Lung (tissue), 12 donors: ENCODE measurements around the gene BMP2K. TPM values are rescaled to one million over a fixed set of nuclear protein-coding genes. Genes with fewer than 3 reads are reported as not detected.

Source experiments
- ATAC-seq: fragments of 200-7000 bp; cut with Tn5 transposase; one replicate; pipeline ENCODE4 v1.9.1; 2020; ENCODE audit warnings: moderate number of reproducible peaks; ENCODE audit not compliant: insufficient read depth, low FRiP score
- DNase-seq, 3 donors: peaks; one replicate each; pipeline ENCODE4 v3.0.0-alpha.2; 2013 to 2017
- H3K27ac ChIP-seq, 2 donors: one replicate each; pipeline ENCODE4 v1.5.1; 2013; ENCODE audit warnings: mild to moderate bottlenecking in 2 of 2, moderate library complexity in 2 of 2, control low read depth in 1 of 2, inconsistent platforms in 1 of 2, low read depth in 1 of 2, low read length in 1 of 2
- H3K27me3 ChIP-seq, 3 donors: one replicate each; pipeline ENCODE4 v1.5.1; 2013; ENCODE audit warnings: low read length in 2 of 3; ENCODE audit not compliant: control insufficient read depth in 3 of 3, insufficient read depth in 3 of 3
- H3K36me3 ChIP-seq, 4 donors: one replicate each; pipeline ENCODE4 v1.5.1; 2013; ENCODE audit warnings: low read length in 4 of 4, mild to moderate bottlenecking in 1 of 4, moderate library complexity in 1 of 4; ENCODE audit not compliant: control insufficient read depth in 4 of 4, insufficient read depth in 4 of 4
- H3K4me1 ChIP-seq, 5 donors: one replicate each; pipeline ENCODE4 v1.5.1; 2013; ENCODE audit warnings: low read length in 5 of 5, mild to moderate bottlenecking in 2 of 5, moderate library complexity in 1 of 5; ENCODE audit not compliant: control insufficient read depth in 5 of 5, insufficient read depth in 5 of 5
- H3K4me3 ChIP-seq: one replicate; pipeline ENCODE4 v1.5.1; 2013; ENCODE audit warnings: mild to moderate bottlenecking, control low read depth, moderate library complexity
- H3K9ac ChIP-seq, 2 donors: one replicate each; pipeline ENCODE4 v1.5.1; 2013; ENCODE audit warnings: low read length in 2 of 2, control low read depth in 1 of 2; ENCODE audit not compliant: insufficient read depth in 1 of 2
- H3K9me3 ChIP-seq, 4 donors: one replicate each; pipeline ENCODE4 v1.5.1; 2013; ENCODE audit warnings: low read length in 3 of 4, mild to moderate bottlenecking in 1 of 4, moderate library complexity in 1 of 4; ENCODE audit not compliant: control insufficient read depth in 4 of 4, insufficient read depth in 3 of 4
- WGBS, 2 donors: extraction: QIAGEN DNeasy Blood & Tissue Kit; methylation state at CpG; one replicate each; pipeline ENCODE4 v1.1.7; 2013; 5-methylcytosine and 5-hydroxymethylcytosine counted together
- polyA plus RNA-seq, 2 donors: library from polyadenylated mRNA; stranded (reverse); fragments of 200-250 nt; gene quantifications; one replicate each; pipeline ENCODE4 v1.2.1, GENCODE V29; 2013
- total RNA-seq, 2 donors: library from RNA; depleted of rRNA in 1 of 2; stranded (reverse); fragments of >200 nt in 1 of 2; gene quantifications; one replicate each; pipeline ENCODE4 v1.2.1, GENCODE V29; 2014 to 2021
- TF ChIP-seq, protein P1 (sequence below): IDR thresholded peaks from 2 replicates; pipeline ENCODE4 v1.5.1; 2012; ENCODE audit warnings: mild to moderate bottlenecking; ENCODE audit errors: control extremely low read depth, extremely low read depth
- donor health status: control.
- donor health status: control.
- donor health status: Bipolar disorder and iron deficiency.
- donor health status: healthy.
- donor health status: DM: yes; HTN: yes; CAD: no.

The BMP2K gene
- total and polyA plus RNA-seq, 4 donors: 10.0 to 89.7 (median 26.0) TPM

GRCh38 chr4:78742300-78742699, 33.9 kb upstream of the BMP2K start:
- Histone ChIP-seq H3K27me3 (no peaks in the 10 kb centered on the region), H3K4me3 (no peak overlapping the region), H3K9ac (no peak overlapping the region), H3K27ac (no peak overlapping the region), H3K9me3 (no peaks in the 10 kb centered on the region), H3K36me3 (no peaks in the 10 kb centered on the region), H3K4me1 (no peaks in the 10 kb centered on the region)
- 96 to 97% methylated on average over 2 of the region's 2 CpGs for WGBS, 2 donors
- no peak for DNase-seq
- ATAC-seq: no peak
- TF ChIP-seq, protein P1, sequence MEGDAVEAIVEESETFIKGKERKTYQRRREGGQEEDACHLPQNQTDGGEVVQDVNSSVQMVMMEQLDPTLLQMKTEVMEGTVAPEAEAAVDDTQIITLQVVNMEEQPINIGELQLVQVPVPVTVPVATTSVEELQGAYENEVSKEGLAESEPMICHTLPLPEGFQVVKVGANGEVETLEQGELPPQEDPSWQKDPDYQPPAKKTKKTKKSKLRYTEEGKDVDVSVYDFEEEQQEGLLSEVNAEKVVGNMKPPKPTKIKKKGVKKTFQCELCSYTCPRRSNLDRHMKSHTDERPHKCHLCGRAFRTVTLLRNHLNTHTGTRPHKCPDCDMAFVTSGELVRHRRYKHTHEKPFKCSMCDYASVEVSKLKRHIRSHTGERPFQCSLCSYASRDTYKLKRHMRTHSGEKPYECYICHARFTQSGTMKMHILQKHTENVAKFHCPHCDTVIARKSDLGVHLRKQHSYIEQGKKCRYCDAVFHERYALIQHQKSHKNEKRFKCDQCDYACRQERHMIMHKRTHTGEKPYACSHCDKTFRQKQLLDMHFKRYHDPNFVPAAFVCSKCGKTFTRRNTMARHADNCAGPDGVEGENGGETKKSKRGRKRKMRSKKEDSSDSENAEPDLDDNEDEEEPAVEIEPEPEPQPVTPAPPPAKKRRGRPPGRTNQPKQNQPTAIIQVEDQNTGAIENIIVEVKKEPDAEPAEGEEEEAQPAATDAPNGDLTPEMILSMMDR: no peak

- WGBS, 2 donors: 85 to 89% methylated on average over 3 of the region's 3 CpGs
- TF ChIP-seq, protein P1: no peak
These were observed 28.7 kb upstream of the BMP2K start for GRCh38 chr4:78747475-78747922.

DNA sequence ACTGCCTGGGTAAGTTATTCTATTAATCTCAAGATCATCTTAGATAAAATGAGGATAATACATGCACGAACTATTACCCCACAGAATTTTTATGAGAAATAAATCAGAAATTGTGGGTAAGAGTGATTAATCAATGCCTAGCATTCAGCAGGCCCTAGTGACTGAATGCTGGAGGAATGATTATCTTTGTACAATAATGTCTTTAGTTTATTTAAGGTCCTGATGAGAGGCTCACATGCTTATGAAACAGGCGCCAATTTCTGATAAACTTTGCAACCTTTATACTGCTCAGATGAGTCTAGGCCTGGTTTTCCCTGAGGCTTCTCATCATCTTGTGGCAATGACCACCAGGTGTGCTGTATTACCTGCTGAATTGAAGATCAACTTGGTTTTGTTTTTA, 27.8 kb upstream of the BMP2K start:
- H3K36me3 ChIP-seq: no peaks in the 10 kb centered on the region
- H3K27ac ChIP-seq: no peak overlapping the region
- no peaks in the 10 kb centered on the region for H3K9me3 ChIP-seq
- peaks cover 0 to 4% (median 0%) of the 10 kb centered on the region in 5 donors for H3K4me1 ChIP-seq
- no peak for ATAC-seq
- no peak for DNase-seq
- no peak overlapping the region for H3K4me3 ChIP-seq
- no peaks in the 10 kb centered on the region for H3K27me3 ChIP-seq
- 72 to 87% methylated on average over 2 of the region's 2 CpGs for WGBS, 2 donors
- TF ChIP-seq, protein P1: no peak
- H3K9ac ChIP-seq: no peak overlapping the region

More at GRCh38 chr4:78747475-78747922, 28.7 kb upstream of the BMP2K start:
- no peaks in the 10 kb centered on the region for H3K9me3 ChIP-seq
- ATAC-seq (no peak), DNase-seq (peak in 1 of 3 donors; percentile 6)
- no peak overlapping the region for H3K27ac ChIP-seq
- no peaks in the 10 kb centered on the region for H3K27me3 ChIP-seq
- no peak overlapping the region for H3K4me3 ChIP-seq
- no peaks in the 10 kb centered on the region for H3K36me3 ChIP-seq
- H3K4me1 ChIP-seq: peaks cover 0 to 4% (median 0%) of the 10 kb centered on the region in 5 donors
- no peak overlapping the region for H3K9ac ChIP-seq
